HepG2 (cell line): Measurements from ENCODE around the gene ERF. TPM values are rescaled to one million over a fixed set of nuclear protein-coding genes. Genes with fewer than 3 reads are reported as not detected.

ENCODE experiments used
- AGO1 ChIP-seq: fragments of 200-400 bp; formaldehyde crosslinking; IDR thresholded peaks from 2 replicates; pipeline ENCODE4 v1.6.1; 2017; ENCODE audit warnings: mild to moderate bottlenecking, low read depth, low read length, moderate library complexity; ENCODE audit not compliant: poor library complexity, severe bottlenecking
- FOXM1 ChIP-seq: sonication (generic); formaldehyde crosslinking; IDR thresholded peaks from 2 replicates; pipeline ENCODE4 v1.5.0; 2020; ENCODE audit warnings: missing genetic modification reagents
- HDAC2 ChIP-seq: sonication (generic); formaldehyde crosslinking; IDR thresholded peaks from 2 replicates; pipeline ENCODE4 v1.4.0; 2020; ENCODE audit warnings: missing genetic modification reagents
- JARID2 ChIP-seq: sonication (generic); formaldehyde crosslinking; IDR thresholded peaks from 2 replicates; pipeline ENCODE4 v1.8.1; 2023; ENCODE audit warnings: missing genetic modification reagents, inconsistent platforms; ENCODE audit not compliant: insufficient replicate concordance
- MAF1 ChIP-seq: sonication (generic); formaldehyde crosslinking; IDR thresholded peaks from 2 replicates; pipeline ENCODE4 v1.5.0; 2020; ENCODE audit warnings: missing genetic modification reagents, borderline replicate concordance
- PPARG ChIP-seq: conservative IDR thresholded peaks from 2 replicates; pipeline ENCODE4 v1.6.1; 2016; ENCODE audit warnings: missing biosample characterization, missing genetic modification reagents
- SNRNP70 ChIP-seq: fragments of 200-400 bp; formaldehyde crosslinking; IDR thresholded peaks from 2 replicates; pipeline ENCODE4 v1.6.1; 2017; ENCODE audit warnings: mild to moderate bottlenecking, low read depth, low read length, moderate library complexity
- ZNF749 ChIP-seq: sonication (generic); formaldehyde crosslinking; IDR thresholded peaks from 2 replicates; pipeline ENCODE4 v1.8.0; 2022; ENCODE audit warnings: mild to moderate bottlenecking, missing genetic modification reagents, moderate library complexity, borderline replicate concordance
- polyA plus RNA-seq, 8 experiments: library from polyadenylated mRNA; depleted of rRNA in 3 of 8; stranded (reverse) in 7 of 8; unstranded in 1 of 8; fragments of >200 nt; fragmentation: Illumina TruSeq in 4 of 8; extraction: Trizol in 4 of 8; gene quantifications; 2 replicates each; pipeline versions ENCODE4 v1.2.1 to v1.2.3, GENCODE V29; 2011 to 2016; ENCODE audit warnings: low read depth in 4 of 8, missing spikeins in 1 of 8, mixed read lengths in 1 of 8; ENCODE audit not compliant: insufficient read depth in 1 of 8
- total RNA-seq, 5 experiments: library from RNA; depleted of rRNA; stranded (reverse); fragments of >200 nt; fragmentation: Illumina TruSeq; extraction: Trizol; gene quantifications; 2 replicates each; pipeline ENCODE4 v1.2.3, GENCODE V29; 2016; ENCODE audit warnings: low read depth in 1 of 5
- TF ChIP-seq, protein P1 (sequence below), 2 experiments: sonication (generic) in 1 of 2; formaldehyde crosslinking in 1 of 2; IDR thresholded peaks; 2 replicates each; pipeline versions ENCODE4 v1.4.0 to v1.6.1; 2016 to 2020; ENCODE audit warnings: borderline replicate concordance in 1 of 2, low read depth in 1 of 2, mild to moderate bottlenecking in 1 of 2, missing genetic modification reagents in 1 of 2
- TF ChIP-seq, protein P2 (sequence below): sonication (generic); formaldehyde crosslinking; IDR thresholded peaks from 2 replicates; pipeline ENCODE4 v1.4.0; 2020; ENCODE audit warnings: missing genetic modification reagents, mild to moderate bottlenecking, borderline replicate concordance
- TF ChIP-seq, protein P3 (sequence below): sonication (generic); formaldehyde crosslinking; IDR thresholded peaks from 2 replicates; pipeline ENCODE4 v1.5.0; 2020; ENCODE audit warnings: missing genetic modification reagents
- TF ChIP-seq, protein P4 (sequence below): IDR thresholded peaks from 2 replicates; pipeline ENCODE4 v1.6.1; 2012; ENCODE audit warnings: low read depth, low read length, improper control_type of control experiment
- TF ChIP-seq, protein P5 (sequence below): sonication (generic); formaldehyde crosslinking; IDR thresholded peaks from 2 replicates; pipeline ENCODE4 v1.5.0; 2020; ENCODE audit warnings: mild to moderate bottlenecking, missing genetic modification reagents, borderline replicate concordance

The ERF gene
- total and polyA plus RNA-seq, 2 of the 13 experiments (the other 11 are each of a cell fraction or from before 2014, with no cell fraction given), result 67.1 to 69.9 TPM

DNA sequence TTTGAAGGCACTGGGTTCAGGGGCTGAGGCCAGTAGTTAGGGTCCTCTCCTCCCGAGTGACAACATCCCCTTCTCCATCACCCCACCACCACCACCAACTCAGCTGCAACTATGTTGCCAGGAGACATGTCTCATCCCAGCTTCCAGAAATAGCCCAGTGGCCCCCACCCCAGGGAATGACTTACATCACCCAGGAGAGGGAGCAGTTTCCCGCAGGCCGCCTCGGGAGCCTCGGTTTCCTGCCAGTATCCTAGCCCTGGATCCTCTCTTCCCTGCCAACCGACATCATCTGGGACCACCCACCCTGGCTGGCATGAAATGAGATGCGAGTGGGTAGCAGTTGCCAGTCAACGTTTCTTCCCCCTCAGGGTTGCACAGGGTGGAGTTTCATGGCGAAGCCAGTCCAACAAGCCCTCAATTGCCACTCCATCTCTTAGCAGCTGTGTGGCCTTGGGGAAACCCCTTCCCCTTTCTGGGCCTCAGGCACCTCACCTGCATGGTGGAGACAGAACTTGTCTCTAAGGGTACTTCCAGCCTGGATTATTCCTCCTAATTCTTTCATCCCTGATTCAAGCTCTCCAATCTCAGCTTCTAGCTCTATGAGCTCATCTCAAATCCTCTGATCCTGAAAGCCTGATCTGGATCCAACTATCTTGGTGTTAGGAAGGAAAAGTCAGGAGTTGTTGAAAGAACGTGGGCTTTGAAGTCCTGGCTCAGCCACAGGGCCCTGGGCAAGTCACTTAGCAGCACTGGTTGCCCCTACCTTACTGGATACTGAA, 8.6 kb downstream of the ERF start (continued):
- TF ChIP-seq, protein P1, sequence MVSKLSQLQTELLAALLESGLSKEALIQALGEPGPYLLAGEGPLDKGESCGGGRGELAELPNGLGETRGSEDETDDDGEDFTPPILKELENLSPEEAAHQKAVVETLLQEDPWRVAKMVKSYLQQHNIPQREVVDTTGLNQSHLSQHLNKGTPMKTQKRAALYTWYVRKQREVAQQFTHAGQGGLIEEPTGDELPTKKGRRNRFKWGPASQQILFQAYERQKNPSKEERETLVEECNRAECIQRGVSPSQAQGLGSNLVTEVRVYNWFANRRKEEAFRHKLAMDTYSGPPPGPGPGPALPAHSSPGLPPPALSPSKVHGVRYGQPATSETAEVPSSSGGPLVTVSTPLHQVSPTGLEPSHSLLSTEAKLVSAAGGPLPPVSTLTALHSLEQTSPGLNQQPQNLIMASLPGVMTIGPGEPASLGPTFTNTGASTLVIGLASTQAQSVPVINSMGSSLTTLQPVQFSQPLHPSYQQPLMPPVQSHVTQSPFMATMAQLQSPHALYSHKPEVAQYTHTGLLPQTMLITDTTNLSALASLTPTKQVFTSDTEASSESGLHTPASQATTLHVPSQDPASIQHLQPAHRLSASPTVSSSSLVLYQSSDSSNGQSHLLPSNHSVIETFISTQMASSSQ (IDR thresholded peaks at IDR 0.05; ENCODE audit: low read depth), result no peak
- TF ChIP-seq, protein P1 (CRISPR knock-in tag; IDR thresholded peaks at IDR 0.05; ENCODE audit: borderline replicate concordance), result peak; percentile 11; the same call in 1 of the 2 replicates
- TF ChIP-seq, protein P2, sequence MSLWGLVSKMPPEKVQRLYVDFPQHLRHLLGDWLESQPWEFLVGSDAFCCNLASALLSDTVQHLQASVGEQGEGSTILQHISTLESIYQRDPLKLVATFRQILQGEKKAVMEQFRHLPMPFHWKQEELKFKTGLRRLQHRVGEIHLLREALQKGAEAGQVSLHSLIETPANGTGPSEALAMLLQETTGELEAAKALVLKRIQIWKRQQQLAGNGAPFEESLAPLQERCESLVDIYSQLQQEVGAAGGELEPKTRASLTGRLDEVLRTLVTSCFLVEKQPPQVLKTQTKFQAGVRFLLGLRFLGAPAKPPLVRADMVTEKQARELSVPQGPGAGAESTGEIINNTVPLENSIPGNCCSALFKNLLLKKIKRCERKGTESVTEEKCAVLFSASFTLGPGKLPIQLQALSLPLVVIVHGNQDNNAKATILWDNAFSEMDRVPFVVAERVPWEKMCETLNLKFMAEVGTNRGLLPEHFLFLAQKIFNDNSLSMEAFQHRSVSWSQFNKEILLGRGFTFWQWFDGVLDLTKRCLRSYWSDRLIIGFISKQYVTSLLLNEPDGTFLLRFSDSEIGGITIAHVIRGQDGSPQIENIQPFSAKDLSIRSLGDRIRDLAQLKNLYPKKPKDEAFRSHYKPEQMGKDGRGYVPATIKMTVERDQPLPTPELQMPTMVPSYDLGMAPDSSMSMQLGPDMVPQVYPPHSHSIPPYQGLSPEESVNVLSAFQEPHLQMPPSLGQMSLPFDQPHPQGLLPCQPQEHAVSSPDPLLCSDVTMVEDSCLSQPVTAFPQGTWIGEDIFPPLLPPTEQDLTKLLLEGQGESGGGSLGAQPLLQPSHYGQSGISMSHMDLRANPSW (CRISPR knock-in tag), result no peak
- TF ChIP-seq AGO1 (peak; percentile 74), MAF1 (CRISPR knock-in tag) (no peak), JARID2 (CRISPR knock-in tag) (no peak), FOXM1 (CRISPR knock-in tag) (no peak), SNRNP70 (no peak), PPARG (CRISPR knock-in tag) (no peak), HDAC2 (CRISPR knock-in tag) (no peak), ZNF749 (CRISPR knock-in tag) (no peak)
- TF ChIP-seq, protein P3, sequence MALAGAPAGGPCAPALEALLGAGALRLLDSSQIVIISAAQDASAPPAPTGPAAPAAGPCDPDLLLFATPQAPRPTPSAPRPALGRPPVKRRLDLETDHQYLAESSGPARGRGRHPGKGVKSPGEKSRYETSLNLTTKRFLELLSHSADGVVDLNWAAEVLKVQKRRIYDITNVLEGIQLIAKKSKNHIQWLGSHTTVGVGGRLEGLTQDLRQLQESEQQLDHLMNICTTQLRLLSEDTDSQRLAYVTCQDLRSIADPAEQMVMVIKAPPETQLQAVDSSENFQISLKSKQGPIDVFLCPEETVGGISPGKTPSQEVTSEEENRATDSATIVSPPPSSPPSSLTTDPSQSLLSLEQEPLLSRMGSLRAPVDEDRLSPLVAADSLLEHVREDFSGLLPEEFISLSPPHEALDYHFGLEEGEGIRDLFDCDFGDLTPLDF (CRISPR knock-in tag), result no peak
- TF ChIP-seq, protein P4, sequence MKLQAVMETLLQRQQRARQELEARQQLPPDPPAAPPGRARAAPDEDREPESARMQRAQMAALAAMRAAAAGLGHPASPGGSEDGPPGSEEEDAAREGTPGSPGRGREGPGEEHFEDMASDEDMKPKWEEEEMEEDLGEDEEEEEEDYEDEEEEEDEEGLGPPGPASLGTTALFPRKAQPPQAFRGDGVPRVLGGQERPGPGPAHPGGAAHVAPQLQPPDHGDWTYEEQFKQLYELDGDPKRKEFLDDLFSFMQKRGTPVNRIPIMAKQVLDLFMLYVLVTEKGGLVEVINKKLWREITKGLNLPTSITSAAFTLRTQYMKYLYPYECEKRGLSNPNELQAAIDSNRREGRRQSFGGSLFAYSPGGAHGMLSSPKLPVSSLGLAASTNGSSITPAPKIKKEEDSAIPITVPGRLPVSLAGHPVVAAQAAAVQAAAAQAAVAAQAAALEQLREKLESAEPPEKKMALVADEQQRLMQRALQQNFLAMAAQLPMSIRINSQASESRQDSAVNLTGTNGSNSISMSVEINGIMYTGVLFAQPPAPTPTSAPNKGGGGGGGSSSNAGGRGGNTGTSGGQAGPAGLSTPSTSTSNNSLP, result no peak
- TF ChIP-seq, protein P5, sequence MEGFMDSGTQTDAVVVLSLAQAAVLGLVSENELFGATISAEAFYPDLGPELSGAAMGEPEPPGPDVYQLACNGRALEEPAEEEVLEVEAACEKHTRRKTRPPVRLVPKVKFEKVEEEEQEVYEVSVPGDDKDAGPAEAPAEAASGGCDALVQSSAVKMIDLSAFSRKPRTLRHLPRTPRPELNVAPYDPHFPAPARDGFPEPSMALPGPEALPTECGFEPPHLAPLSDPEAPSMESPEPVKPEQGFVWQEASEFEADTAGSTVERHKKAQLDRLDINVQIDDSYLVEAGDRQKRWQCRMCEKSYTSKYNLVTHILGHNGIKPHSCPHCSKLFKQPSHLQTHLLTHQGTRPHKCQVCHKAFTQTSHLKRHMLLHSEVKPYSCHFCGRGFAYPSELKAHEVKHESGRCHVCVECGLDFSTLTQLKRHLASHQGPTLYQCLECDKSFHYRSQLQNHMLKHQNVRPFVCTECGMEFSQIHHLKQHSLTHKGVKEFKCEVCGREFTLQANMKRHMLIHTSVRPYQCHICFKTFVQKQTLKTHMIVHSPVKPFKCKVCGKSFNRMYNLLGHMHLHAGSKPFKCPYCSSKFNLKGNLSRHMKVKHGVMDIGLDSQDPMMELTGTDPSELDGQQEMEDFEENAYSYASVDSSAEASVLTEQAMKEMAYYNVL, result no peak
